ENCODE results near the gene RGS17. TPM values are rescaled to one million over a fixed set of nuclear protein-coding genes. Genes with fewer than 3 reads are reported as not detected.
A peak's percentile ranks its signal among the peaks of the same experiment; 100 is the strongest.
"Not testable (repeated sequence)": the region's sequence is repeated elsewhere in the genome, so short reads cannot be mapped to it uniquely, and the experiment has no call there.

Gene RGS17
- total RNA-seq, 2 donors from 2014 or later = not detected

DNA sequence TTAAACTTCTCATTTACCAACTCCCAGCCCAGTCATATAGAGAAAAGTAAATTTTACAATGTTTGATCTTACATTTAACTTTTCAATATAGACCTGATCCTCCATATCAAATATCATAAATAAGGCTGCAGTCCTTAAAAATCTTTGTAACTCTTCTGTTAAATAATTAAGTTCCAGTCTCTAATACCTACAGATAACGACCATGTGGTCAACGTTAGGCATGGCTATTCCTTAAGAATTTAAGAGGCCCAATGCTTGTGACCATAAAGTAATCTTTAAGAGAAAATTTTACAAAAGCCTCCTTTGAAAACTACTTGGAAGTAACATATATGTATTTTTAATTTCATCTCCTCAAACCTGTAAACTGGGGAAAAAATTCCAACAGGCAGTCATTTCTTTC, 149.9 kb downstream of the RGS17 start:
- Mint-ChIP-seq H3K36me3 (ENCODE audit: low read depth) (peaks cover 5% of the 10 kb centered on the region), H3K4me1 (peaks cover 42% of the 10 kb centered on the region), H3K4me3 (peak overlapping the region; percentile 88), H3K27me3 (no peaks in the 10 kb centered on the region), H3K27ac (no peak overlapping the region)
- H3K9me3 ChIP-seq (ENCODE audit: control insufficient read depth, low read length, poor library complexity, severe bottlenecking) = no peaks in the 10 kb centered on the region
- DNase-seq (no peak), ATAC-seq (no peak)

DNA sequence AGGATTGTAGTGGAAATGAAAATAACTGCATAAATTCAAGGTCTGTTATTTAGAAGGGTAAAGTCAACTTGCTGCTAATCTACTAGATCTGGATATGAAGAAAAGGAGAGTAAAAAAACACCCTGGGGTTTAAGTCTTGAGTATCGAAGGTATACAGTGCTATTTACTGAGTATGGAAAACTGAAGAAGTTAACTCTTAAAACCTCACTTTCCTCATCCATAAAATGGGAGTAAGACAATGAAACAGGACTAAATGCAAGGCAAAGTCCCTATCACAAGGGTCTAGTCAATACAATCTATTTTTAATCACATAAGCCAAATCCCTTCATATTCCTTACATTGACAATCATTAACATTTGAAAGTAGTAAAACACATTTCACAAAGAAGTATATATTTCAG, 150.4 kb downstream of the RGS17 start:
- peaks cover 5% of the 10 kb centered on the region for H3K36me3 Mint-ChIP-seq (ENCODE audit: low read depth)
- peaks cover 45% of the 10 kb centered on the region for H3K4me1 Mint-ChIP-seq
- no peak overlapping the region for H3K4me3 Mint-ChIP-seq
- H3K27me3 Mint-ChIP-seq = no peaks in the 10 kb centered on the region
- DNase-seq = no peak
- ATAC-seq = no peak
- H3K27ac Mint-ChIP-seq = no peak overlapping the region
- no peaks in the 10 kb centered on the region for H3K9me3 ChIP-seq (ENCODE audit: control insufficient read depth, low read length, poor library complexity, severe bottlenecking)

DNA sequence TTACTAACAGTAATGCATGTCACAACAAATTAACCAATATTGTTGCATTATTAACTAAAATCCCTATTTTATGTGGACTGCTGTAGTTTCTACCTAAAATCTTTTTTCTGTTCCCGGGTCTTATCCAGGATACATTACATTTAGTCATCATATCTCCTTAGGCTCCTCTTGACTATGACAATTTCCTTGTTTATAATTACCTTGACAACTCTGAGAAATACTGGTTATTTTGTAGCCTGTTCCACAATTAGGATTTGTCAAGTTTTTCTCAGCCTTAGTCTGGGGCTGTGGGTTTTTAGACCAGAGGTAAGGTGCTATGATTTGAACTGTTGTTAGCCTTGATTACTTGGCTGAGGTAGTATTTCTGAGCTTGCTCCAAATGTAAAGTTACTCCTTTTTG, 152.0 kb downstream of the RGS17 start:
- H3K27me3 Mint-ChIP-seq = no peaks in the 10 kb centered on the region
- peaks cover 7% of the 10 kb centered on the region for H3K36me3 Mint-ChIP-seq (ENCODE audit: low read depth)
- peaks cover 44% of the 10 kb centered on the region for H3K4me1 Mint-ChIP-seq
- H3K9me3 ChIP-seq (ENCODE audit: control insufficient read depth, low read length, poor library complexity, severe bottlenecking) = no peaks in the 10 kb centered on the region
- DNase-seq (no peak), ATAC-seq (no peak)
- H3K4me3 Mint-ChIP-seq = no peak overlapping the region
- H3K27ac Mint-ChIP-seq = no peak overlapping the region

DNA sequence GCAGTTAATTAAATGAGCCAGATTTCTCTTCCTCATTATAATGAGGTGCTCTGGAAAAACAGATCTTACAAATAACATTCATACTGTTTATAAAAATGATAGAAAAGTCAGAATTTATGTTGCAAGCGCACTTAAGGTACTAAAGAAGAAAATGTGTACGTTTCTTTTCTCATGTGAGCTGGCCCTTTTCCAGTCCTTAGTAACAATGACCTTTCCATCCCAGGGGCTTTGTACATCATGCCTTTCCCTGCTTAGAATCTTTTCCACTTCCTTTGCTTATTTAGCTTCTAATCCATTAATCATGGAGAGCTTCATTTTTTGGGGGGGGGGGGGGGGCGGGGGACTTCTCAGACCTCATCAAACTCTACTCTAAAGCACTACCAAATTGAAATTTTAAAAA, 153.0 kb downstream of the RGS17 start:
- H3K9me3 ChIP-seq (ENCODE audit: control insufficient read depth, low read length, poor library complexity, severe bottlenecking) = no peaks in the 10 kb centered on the region
- Mint-ChIP-seq H3K4me1 (peaks cover 36% of the 10 kb centered on the region), H3K27ac (no peak overlapping the region), H3K4me3 (no peak overlapping the region), H3K27me3 (no peaks in the 10 kb centered on the region), H3K36me3 (ENCODE audit: low read depth) (peaks cover 7% of the 10 kb centered on the region)
- ATAC-seq (no peak), DNase-seq (no peak)

DNA sequence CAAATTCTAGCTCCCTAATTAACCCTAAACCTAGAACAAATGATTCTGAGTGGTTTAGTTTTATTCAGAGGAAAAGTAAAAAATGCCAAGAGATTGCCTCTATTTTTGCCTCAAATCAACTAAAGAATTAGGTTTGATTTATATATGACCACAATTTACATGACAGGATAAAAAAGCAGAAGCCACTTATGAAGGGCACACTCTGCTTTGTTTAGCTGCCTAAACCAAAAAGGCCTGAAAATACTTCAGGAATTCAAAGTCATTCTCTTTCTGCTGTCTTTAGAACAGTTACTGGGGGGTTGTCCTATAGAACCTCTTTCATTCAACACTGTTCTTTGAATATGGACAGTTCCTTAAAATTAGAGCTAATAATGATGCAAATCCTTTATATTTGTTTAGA, 153.5 kb downstream of the RGS17 start:
- no peaks in the 10 kb centered on the region for H3K27me3 Mint-ChIP-seq
- no peak overlapping the region for H3K27ac Mint-ChIP-seq
- no peak for DNase-seq
- no peak overlapping the region for H3K4me3 Mint-ChIP-seq
- H3K4me1 Mint-ChIP-seq = peaks cover 33% of the 10 kb centered on the region
- H3K9me3 ChIP-seq (ENCODE audit: control insufficient read depth, low read length, poor library complexity, severe bottlenecking) = no peaks in the 10 kb centered on the region
- H3K36me3 Mint-ChIP-seq (ENCODE audit: low read depth) = peaks cover 7% of the 10 kb centered on the region
- no peak for ATAC-seq

DNA sequence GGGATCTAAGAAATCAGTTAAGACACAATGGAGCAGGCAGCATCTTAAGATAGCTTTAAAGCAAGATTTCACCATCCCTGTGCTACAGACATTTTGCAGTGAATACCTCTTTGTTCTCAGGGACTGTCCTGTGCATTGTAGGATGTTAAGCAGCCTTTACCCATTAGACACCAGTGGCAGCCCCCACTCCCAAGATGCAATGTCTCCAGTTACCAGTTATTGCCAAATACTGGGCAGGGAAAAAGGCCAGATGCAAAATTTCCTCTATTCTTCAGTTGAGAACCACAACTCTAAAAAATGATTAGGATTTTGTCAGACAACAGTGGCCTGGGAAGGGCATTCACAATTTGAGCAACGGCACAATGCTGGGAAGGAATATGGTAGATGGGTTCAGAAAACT, 154.3 kb downstream of the RGS17 start:
- H3K9me3 ChIP-seq (ENCODE audit: control insufficient read depth, low read length, poor library complexity, severe bottlenecking) = no peaks in the 10 kb centered on the region
- H3K27me3 Mint-ChIP-seq = no peaks in the 10 kb centered on the region
- ATAC-seq (no peak), DNase-seq (no peak)
- H3K4me1 Mint-ChIP-seq = peaks cover 30% of the 10 kb centered on the region
- peaks cover 7% of the 10 kb centered on the region for H3K36me3 Mint-ChIP-seq (ENCODE audit: low read depth)
- H3K4me3 Mint-ChIP-seq = no peak overlapping the region
- no peak overlapping the region for H3K27ac Mint-ChIP-seq

DNA sequence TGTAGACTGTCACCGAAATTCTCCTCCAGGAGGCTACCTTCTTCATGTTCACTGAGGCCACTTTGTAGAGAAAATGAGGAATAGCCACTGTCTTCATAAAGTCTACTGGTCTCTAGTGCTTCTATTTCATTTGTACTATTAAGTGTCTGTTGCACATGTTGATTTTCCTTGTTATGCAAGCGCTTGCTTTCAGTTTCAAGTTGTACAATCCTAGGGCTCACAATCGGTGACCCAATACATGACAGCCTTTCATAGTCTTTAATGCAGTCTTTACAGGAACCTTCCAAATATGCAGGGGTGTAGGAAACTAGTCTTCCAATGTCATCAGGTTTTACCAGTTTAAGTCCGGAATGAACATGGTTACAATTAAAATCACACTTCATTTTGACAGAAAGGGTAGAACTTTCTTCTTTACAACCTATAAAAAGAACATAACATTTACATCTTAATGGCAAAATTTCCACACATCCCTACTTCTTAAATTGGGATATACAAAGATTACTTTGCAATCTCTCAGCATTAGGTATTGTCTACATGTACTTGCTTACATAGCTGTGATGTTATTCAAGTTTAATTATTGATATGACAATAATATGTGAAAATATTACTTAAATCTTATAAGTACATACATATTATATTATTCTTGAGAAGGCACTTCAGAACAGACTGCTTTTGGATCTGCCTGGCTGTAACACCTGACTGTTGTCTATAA, 155.7 kb downstream of the RGS17 start:
- Mint-ChIP-seq H3K4me1 (peaks cover 21% of the 10 kb centered on the region), H3K36me3 (ENCODE audit: low read depth) (peaks cover 9% of the 10 kb centered on the region), H3K27ac (peak overlapping the region; percentile 65), H3K4me3 (peak overlapping the region; percentile 61), H3K27me3 (no peaks in the 10 kb centered on the region)
- no peak for DNase-seq
- ATAC-seq = peak; percentile 84
- H3K9me3 ChIP-seq (ENCODE audit: control insufficient read depth, low read length, poor library complexity, severe bottlenecking) = no peaks in the 10 kb centered on the region

DNA sequence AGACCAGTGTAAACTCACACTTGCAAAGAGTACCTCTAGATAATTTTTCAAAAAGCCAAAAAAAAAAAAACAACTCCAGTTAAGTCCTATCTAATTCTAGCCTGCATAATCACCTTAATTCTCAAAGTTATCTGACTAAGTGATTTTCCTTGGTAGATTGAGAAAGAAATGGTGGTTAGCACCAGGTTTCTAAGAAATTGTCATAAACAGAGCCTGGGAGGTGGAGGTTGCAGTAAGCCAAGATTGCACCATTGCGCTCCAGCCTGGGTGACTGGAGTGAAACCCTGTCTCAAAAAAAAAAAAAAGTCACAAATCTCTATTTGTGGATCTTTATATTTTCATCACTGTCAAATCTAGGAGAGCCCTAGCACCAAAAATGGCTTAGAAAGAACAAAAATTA, 157.2 kb downstream of the RGS17 start:
- Mint-ChIP-seq H3K27ac (no peak overlapping the region), H3K27me3 (no peaks in the 10 kb centered on the region), H3K4me3 (no peak overlapping the region), H3K4me1 (peaks cover 18% of the 10 kb centered on the region), H3K36me3 (ENCODE audit: low read depth) (peaks cover 7% of the 10 kb centered on the region)
- no peaks in the 10 kb centered on the region for H3K9me3 ChIP-seq (ENCODE audit: control insufficient read depth, low read length, poor library complexity, severe bottlenecking)
- DNase-seq = no peak
- no peak for ATAC-seq

DNA sequence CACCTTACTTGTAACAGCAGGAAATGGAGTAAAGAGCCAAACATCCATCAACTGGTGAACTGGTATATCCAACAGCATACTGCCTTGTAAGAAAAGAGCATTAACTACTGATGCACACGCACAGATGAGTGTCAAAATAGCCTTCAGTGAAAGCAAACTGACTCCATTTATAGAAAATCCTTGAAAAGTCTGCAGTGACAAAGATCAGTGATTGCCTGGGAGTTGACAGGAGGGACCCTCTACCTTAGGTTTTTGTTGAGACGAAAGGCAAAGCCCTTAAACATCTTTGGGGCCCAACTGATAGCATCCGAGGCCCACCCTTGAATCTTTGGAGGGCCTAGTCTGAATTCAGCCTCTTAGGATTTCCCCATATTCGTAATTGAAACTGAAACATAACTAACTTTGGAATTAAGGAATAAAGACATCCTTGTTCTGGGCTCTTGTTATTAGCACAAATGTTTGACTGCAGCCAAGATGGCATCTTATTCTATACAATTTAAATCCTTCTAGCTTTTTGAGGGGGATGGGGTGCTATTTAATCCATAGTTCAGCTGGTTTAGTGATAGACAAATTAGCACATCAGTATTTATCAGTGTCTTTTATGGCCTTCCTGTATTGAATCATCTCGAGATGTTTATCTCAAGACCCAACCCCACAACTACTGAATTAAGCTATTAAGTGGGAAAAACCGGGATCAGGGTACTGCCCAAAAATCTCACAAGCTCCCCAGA, 161.2 kb downstream of the RGS17 start:
- peaks cover 2% of the 10 kb centered on the region for H3K36me3 Mint-ChIP-seq (ENCODE audit: low read depth)
- ATAC-seq (no peak), DNase-seq (no peak)
- H3K4me3 Mint-ChIP-seq = no peak overlapping the region
- H3K9me3 ChIP-seq (ENCODE audit: control insufficient read depth, low read length, poor library complexity, severe bottlenecking) = no peaks in the 10 kb centered on the region
- no peaks in the 10 kb centered on the region for H3K27me3 Mint-ChIP-seq
- peaks cover under 1% of the 10 kb centered on the region for H3K4me1 Mint-ChIP-seq
- no peak overlapping the region for H3K27ac Mint-ChIP-seq

DNA sequence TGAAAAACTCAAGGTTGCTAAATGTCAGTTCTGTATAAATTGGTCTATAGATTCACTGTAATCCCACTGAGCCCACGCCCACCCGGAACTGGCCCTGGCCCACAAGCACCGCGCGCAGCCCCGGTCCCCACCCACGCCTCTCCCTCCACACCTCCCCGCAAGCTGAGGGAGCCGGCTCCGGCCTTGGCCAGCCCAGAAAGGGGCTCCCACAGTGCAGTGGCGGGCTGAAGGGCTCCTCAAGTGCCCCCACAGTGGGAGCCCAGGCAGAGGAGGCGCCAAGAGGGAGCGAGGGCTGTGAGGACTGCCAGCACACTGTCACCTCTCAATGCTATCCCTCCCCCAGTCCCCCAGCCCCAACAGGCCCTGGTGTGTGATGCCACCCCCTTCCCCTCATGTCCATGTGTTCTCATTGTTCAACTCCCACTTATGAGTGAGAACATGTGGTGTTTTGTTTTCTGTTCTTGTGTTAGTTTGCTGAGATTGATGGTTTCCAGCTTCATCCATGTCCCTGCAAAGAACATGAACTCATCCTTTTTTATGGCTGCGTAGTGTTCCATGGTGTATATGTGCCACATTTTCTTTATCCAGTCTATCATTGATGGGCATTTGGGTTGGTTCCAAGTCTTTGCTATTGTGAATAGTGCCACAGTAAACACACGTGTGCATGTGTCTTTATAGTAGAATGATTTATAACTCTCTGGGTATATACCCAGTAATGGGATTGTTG, 164.8 kb downstream of the RGS17 start:
- DNase-seq; H3K36me3 Mint-ChIP-seq (ENCODE audit: low read depth); H3K9me3 ChIP-seq (ENCODE audit: control insufficient read depth, low read length, poor library complexity, severe bottlenecking); H3K4me1 Mint-ChIP-seq; H3K27me3 Mint-ChIP-seq; H3K27ac Mint-ChIP-seq; ATAC-seq; H3K4me3 Mint-ChIP-seq: not testable (repeated sequence)

DNA sequence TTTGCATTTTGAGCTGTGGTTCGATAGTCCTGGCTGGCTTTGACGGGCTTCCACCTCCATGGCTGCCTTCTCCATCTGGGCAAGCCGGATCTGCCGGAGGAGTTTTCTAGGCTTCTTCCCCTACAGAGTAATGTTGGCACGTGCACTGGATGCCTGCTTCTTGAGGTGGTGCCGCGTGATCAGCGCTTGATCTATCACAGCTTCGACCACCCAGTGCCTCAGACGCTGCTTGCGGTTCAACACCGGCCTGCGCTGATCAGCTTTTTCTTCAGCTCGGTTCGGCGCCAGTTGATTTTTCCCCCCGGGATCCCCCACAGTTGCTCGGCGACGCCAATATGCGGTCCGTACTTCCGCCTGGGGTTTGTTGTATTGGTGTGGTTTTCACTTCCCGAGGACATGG, 171.7 kb downstream of the RGS17 start:
- H3K9me3 ChIP-seq (ENCODE audit: control insufficient read depth, low read length, poor library complexity, severe bottlenecking) = no peaks in the 10 kb centered on the region
- ATAC-seq = no peak
- Mint-ChIP-seq H3K4me1 (no peaks in the 10 kb centered on the region), H3K27me3 (peaks cover 25% of the 10 kb centered on the region), H3K36me3 (ENCODE audit: low read depth) (peaks cover 4% of the 10 kb centered on the region), H3K4me3 (no peak overlapping the region), H3K27ac (no peak overlapping the region)
- no peak for DNase-seq

DNA sequence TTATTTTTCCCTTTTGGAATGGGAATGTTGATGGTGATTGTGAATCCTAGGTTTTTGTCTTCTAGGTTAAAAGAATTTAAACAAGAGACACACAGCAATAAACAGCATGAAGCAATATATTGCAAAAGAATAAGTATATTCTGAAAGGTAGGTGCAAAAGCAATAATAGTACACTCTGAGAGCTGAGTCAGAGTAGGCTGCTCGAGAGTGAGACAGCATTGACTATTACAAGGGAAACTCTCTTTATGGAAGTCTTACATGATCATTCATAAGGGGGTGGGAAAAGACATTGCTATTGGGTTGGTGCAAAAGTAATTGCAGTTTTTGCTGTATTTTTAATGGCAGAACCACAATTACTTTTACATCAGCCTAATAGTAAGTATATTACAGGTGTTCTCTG, 173.3 kb downstream of the RGS17 start:
- H3K4me3 Mint-ChIP-seq = no peak overlapping the region
- H3K27ac Mint-ChIP-seq = no peak overlapping the region
- no peak for DNase-seq
- H3K36me3 Mint-ChIP-seq (ENCODE audit: low read depth) = peaks cover 4% of the 10 kb centered on the region
- H3K9me3 ChIP-seq (ENCODE audit: control insufficient read depth, low read length, poor library complexity, severe bottlenecking) = no peaks in the 10 kb centered on the region
- H3K27me3 Mint-ChIP-seq = peaks cover 32% of the 10 kb centered on the region
- no peaks in the 10 kb centered on the region for H3K4me1 Mint-ChIP-seq
- ATAC-seq = no peak

Measured in T-helper 17 cell (primary cell).